DOHH2 (cell line): ENCODE measurements around the gene PACRG.

ENCODE experiments used
- EZH2phosphoT487 ChIP-seq: fragments of 200-600 bp; sonication (generic); IDR thresholded peaks from 2 replicates; pipeline ENCODE4 v1.6.1; 2017; ENCODE audit warnings: borderline replicate concordance, mild to moderate bottlenecking, antibody characterized with exemption, low read length, moderate library complexity, mixed read lengths
- TF ChIP-seq, protein P1 (sequence below): fragments of 200-600 bp; sonication (generic); IDR thresholded peaks from one replicate; pipeline ENCODE4 v1.5.1; 2014; ENCODE audit warnings: antibody characterized with exemption, mild to moderate bottlenecking, low read depth, low read length; ENCODE audit not compliant: poor library complexity, severe bottlenecking

DNA sequence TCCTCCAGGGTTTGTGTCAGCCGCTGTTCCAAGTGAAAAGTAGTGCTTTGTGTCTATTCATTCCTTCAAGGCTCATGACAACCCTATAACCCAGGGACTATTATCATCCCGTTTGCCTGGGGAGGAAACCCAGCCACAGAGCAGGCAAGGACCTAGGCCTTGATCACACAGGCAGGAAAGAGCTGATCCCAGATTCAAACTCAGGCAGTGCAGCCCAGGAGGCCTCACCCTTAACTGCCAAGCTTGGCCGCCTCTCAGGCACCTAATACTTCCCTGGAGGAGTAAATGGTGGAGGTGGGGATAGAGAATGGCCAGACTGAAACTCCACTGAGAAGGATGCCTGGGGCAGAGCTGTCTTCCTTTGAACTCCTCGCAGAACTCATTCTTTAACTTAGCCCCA is 471.6 kb downstream of the PACRG start:
- TF ChIP-seq, protein P1, sequence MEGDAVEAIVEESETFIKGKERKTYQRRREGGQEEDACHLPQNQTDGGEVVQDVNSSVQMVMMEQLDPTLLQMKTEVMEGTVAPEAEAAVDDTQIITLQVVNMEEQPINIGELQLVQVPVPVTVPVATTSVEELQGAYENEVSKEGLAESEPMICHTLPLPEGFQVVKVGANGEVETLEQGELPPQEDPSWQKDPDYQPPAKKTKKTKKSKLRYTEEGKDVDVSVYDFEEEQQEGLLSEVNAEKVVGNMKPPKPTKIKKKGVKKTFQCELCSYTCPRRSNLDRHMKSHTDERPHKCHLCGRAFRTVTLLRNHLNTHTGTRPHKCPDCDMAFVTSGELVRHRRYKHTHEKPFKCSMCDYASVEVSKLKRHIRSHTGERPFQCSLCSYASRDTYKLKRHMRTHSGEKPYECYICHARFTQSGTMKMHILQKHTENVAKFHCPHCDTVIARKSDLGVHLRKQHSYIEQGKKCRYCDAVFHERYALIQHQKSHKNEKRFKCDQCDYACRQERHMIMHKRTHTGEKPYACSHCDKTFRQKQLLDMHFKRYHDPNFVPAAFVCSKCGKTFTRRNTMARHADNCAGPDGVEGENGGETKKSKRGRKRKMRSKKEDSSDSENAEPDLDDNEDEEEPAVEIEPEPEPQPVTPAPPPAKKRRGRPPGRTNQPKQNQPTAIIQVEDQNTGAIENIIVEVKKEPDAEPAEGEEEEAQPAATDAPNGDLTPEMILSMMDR: no peak
- TF ChIP-seq EZH2phosphoT487: no peak
